ENCODE results near the gene GRHL1. TPM values are rescaled to one million over a fixed set of nuclear protein-coding genes. Genes with fewer than 3 reads are reported as not detected.

Gene GRHL1
- total and polyA plus RNA-seq, 2 donors (not counting 1 experiment from before 2014, with no cell fraction given), result 0.25 to 0.76 TPM

DNA sequence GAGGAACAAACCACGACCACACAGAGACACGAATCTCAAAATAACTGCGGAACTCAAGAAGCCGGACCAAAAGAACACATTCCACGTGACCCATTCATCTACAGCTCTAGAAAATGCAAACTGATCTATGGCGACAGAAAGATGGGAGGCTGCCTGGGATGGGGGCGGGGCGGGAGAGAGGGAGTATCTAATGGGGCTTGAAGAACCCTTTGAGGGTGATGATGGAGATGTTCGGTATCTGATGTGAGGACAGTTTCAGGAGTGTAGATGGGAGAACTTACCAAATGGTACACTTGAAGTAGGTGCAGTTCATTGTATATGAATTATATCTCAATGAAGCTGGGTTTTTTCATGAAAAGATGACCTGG is 57.3 kb downstream of the GRHL1 start:
- TF ChIP-seq EZH2 (IDR thresholded peaks at IDR 0.05; ENCODE audit: borderline replicate concordance, insufficient read depth, low read depth, low read length, poor library complexity, severe bottlenecking), result no peak
- TF ChIP-seq, protein P1, sequence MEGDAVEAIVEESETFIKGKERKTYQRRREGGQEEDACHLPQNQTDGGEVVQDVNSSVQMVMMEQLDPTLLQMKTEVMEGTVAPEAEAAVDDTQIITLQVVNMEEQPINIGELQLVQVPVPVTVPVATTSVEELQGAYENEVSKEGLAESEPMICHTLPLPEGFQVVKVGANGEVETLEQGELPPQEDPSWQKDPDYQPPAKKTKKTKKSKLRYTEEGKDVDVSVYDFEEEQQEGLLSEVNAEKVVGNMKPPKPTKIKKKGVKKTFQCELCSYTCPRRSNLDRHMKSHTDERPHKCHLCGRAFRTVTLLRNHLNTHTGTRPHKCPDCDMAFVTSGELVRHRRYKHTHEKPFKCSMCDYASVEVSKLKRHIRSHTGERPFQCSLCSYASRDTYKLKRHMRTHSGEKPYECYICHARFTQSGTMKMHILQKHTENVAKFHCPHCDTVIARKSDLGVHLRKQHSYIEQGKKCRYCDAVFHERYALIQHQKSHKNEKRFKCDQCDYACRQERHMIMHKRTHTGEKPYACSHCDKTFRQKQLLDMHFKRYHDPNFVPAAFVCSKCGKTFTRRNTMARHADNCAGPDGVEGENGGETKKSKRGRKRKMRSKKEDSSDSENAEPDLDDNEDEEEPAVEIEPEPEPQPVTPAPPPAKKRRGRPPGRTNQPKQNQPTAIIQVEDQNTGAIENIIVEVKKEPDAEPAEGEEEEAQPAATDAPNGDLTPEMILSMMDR (IDR thresholded peaks at IDR 0.05), result no peak
- Histone ChIP-seq H2AFZ (ENCODE audit: insufficient read depth, low read depth, low read length, poor library complexity, severe bottlenecking) (no peak overlapping the region), H3K9ac (ENCODE audit: low read length) (no peak overlapping the region), H3K9me3 (ENCODE audit: control extremely low read depth in 1 of 3, control insufficient read depth in 2 of 3, insufficient read depth in 1 of 3, low read length in 2 of 3) (peaks cover 0 to 13% (median 0%) of the 10 kb centered on the region in 3 donors), H3K79me2 (ENCODE audit: control insufficient read depth, insufficient read depth, low read length) (no peaks in the 10 kb centered on the region), H3K27ac (ENCODE audit: low read length in 2 of 2) (no peak overlapping the region), H3K4me2 (replicated peaks; ENCODE audit: low read depth, low read length, poor library complexity, severe bottlenecking) (no peak overlapping the region), H4K20me1 (ENCODE audit: control insufficient read depth, insufficient read depth, low read length, poor library complexity, severe bottlenecking) (no peaks in the 10 kb centered on the region), H3K4me3 (ENCODE audit: control extremely low read depth in 1 of 5, extremely low read depth in 1 of 5, insufficient read depth in 1 of 5, low read depth in 2 of 5, low read length in 4 of 5) (no peak overlapping the region), H3K4me1 (ENCODE audit: control insufficient read depth in 2 of 2, insufficient read depth in 2 of 2, low read length in 2 of 2) (no peaks in the 10 kb centered on the region), H3K36me3 (replicated peaks in 1 of 2; ENCODE audit: control extremely low read depth in 1 of 2, control insufficient read depth in 1 of 2, extremely low read depth in 1 of 2, insufficient read depth in 2 of 2, low read length in 1 of 2) (no peaks in the 10 kb centered on the region), H3K27me3 (replicated peaks in 1 of 4; ENCODE audit: control extremely low read depth in 1 of 4, control insufficient read depth in 3 of 4, insufficient read depth in 4 of 4, low read length in 3 of 4) (peaks cover 0 to 8% (median 0%) of the 10 kb centered on the region in 4 experiments)
- POLR2A ChIA-PET, result interaction anchor here (0.5 kb wide), 1 partner anchor 102 kb away, joined by 3 read pairs; no protein-coding TSS in a partner anchor
- Mint-ChIP-seq H3K27ac (no peak overlapping the region), H3K27me3 (no peaks in the 10 kb centered on the region), H3K9me3 (ENCODE audit: insufficient read depth) (no peaks in the 10 kb centered on the region), H3K4me1 (no peaks in the 10 kb centered on the region), H3K4me3 (no peak overlapping the region)
- intact Hi-C loops (cut with micrococcal nuclease), result no loop called here
- CTCF ChIA-PET, result interaction anchor here (0.9 kb wide), 1 partner anchor 25 kb away, joined by 4 read pairs; no protein-coding TSS in a partner anchor
- DNase-seq (no peak), ATAC-seq (ENCODE audit: low read depth) (no peak)
- WGBS (ENCODE audit: insufficient coverage), result 87% methylated on average over 6 of the region's 9 CpGs

DNA sequence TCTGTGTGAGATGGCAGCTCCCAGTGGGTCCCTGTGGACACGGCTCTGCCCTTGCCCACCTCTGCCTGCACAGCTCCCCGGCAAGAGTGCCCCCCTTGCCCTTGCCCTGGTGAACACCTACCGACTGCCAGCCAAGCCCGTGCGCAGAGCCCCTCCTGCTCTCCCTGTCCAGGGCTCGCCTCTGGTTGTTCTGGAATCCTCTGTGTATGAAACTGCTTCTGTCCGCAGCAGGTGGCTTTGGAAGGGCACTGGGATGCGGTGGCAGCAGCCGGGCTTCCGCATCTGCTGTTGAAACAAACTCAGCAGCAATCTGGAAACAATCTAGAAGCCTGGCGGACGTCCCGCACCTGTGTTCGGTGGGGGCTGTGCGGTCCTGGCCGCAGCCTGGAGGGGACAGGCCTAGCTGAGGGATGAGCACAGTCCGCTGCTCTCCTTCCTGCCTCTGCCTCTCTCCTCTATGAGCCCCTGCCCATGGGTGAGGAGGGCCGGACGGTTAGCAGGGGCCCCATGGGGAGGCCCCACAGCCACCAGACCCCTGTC is 57.8 kb downstream of the GRHL1 start:
- 95% methylated on average over 17 of the region's 19 CpGs for WGBS (ENCODE audit: insufficient coverage)
- Histone ChIP-seq H2AFZ (ENCODE audit: insufficient read depth, low read depth, low read length, poor library complexity, severe bottlenecking) (no peak overlapping the region), H3K9me3 (ENCODE audit: control extremely low read depth in 1 of 3, control insufficient read depth in 2 of 3, insufficient read depth in 1 of 3, low read length in 2 of 3) (peaks cover 0 to 14% (median 0%) of the 10 kb centered on the region in 3 donors), H3K79me2 (ENCODE audit: control insufficient read depth, insufficient read depth, low read length) (no peaks in the 10 kb centered on the region), H4K20me1 (ENCODE audit: control insufficient read depth, insufficient read depth, low read length, poor library complexity, severe bottlenecking) (no peaks in the 10 kb centered on the region), H3K27me3 (replicated peaks in 1 of 4; ENCODE audit: control extremely low read depth in 1 of 4, control insufficient read depth in 3 of 4, insufficient read depth in 4 of 4, low read length in 3 of 4) (peaks cover 0 to 8% (median 0%) of the 10 kb centered on the region in 4 experiments), H3K4me1 (ENCODE audit: control insufficient read depth in 2 of 2, insufficient read depth in 2 of 2, low read length in 2 of 2) (no peaks in the 10 kb centered on the region), H3K4me2 (replicated peaks; ENCODE audit: low read depth, low read length, poor library complexity, severe bottlenecking) (no peak overlapping the region), H3K9ac (ENCODE audit: low read length) (no peak overlapping the region), H3K36me3 (replicated peaks in 1 of 2; ENCODE audit: control extremely low read depth in 1 of 2, control insufficient read depth in 1 of 2, extremely low read depth in 1 of 2, insufficient read depth in 2 of 2, low read length in 1 of 2) (no peaks in the 10 kb centered on the region), H3K4me3 (ENCODE audit: control extremely low read depth in 1 of 5, extremely low read depth in 1 of 5, insufficient read depth in 1 of 5, low read depth in 2 of 5, low read length in 4 of 5) (no peak overlapping the region), H3K27ac (ENCODE audit: low read length in 2 of 2) (no peak overlapping the region)
- no peaks in the 10 kb centered on the region for H3K4me1 Mint-ChIP-seq
- ChIA-PET CTCF (no interaction called here), POLR2A (no interaction called here)
- H3K4me3 Mint-ChIP-seq, result no peak overlapping the region
- H3K9me3 Mint-ChIP-seq (ENCODE audit: insufficient read depth), result no peaks in the 10 kb centered on the region
- H3K27ac Mint-ChIP-seq, result no peak overlapping the region
- intact Hi-C loops (cut with micrococcal nuclease), result no loop called here
- DNase-seq (no peak), ATAC-seq (ENCODE audit: low read depth) (no peak)
- TF ChIP-seq, protein P1 (IDR thresholded peaks at IDR 0.05), result no peak
- TF ChIP-seq EZH2 (IDR thresholded peaks at IDR 0.05; ENCODE audit: borderline replicate concordance, insufficient read depth, low read depth, low read length, poor library complexity, severe bottlenecking), result no peak
- no peaks in the 10 kb centered on the region for H3K27me3 Mint-ChIP-seq
